Stimulated activated CD4-positive, alpha-beta T cell treated with anti-CD3 and anti-CD28 coated beads, Interleukin-4, amount 100 ng/mL, for 48 hours (primary cell): ENCODE measurements around the gene SNTB2.
"Not testable (repeated sequence)": the region's sequence is repeated elsewhere in the genome, so short reads cannot be mapped to it uniquely, and the experiment has no call there.

Source experiments
- DNase-seq, 2 donors: peaks; one replicate each; pipeline ENCODE4 v3.0.0-alpha.2; 2020; ENCODE audit warnings: low read depth in 2 of 2

The SNTB2 gene

DNA sequence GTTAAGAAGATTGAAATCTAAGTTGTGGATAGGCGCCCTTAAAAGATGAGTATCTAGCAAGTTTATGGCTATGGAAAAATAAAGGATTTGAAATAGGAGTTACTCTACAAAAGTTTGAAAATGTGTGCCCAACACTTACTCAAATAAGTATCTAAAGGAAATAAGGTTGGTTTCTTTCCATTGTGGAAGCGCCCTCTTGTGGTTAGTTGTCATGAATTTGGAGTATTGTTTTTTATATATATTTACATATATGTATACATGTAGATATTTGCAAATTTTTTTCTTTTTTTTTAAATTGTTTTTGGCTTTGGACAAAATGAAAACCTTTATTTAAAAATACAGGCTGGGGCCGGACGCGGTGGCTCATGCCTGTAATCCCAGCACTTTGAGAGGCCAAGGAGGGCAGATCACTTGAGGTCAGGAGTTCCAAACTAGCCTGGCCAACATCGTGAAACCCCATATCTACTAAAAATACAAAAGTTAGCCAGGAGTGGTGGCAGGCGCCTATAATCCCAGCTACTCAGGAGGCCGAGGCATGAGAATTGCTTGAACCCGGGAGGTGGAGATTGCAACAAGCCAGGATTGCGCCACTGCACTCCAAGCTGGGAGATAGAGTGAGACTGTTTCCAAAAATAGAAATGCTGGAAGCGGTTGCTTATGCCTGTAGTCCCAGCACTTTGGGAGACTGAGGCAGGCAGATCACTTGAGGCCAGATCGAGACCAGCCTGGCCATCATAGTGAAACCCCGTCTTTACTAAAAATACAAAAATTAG, 100.2 kb downstream of the SNTB2 start:
- peak; percentile 6 to 22 for DNase-seq

DNA sequence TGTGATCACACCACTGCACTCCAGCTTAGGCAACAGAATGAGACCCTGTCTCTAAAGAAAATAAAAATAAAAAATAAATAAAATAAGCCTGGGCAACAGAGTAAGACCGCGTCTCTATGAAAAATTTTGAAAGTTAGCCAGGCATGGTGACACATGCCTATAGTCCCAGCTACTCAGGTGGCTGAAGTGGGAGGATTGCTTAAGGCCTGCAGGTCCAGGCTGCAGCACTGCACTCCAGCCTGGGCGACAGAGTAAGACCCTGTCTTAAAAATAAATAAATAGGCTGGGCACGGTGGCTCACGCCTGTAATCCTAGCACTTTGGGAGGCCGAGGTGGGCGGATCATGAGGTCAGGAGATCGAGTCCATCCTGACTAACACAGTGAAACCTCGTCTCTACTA, 104.7 kb downstream of the SNTB2 start:
- DNase-seq = not testable (repeated sequence)

DNA sequence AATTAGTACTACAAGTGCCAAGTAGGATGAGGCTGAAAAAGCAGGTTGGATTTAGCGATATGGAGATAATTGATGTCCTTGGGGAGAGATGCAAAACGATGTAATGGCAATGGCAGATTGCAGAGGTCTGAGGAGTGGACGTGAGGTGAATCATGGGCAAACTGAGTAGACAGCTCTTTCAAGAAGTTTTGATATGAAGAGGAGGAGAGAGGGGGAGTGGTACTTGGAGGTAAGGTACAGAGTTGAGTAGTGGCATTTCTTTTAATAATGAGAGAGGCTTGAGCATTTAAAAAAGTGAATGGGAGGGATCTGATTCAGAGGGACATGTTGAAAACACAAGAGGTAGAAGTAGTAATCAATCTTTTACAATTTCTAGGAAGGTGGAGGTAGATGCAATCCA, 106.4 kb downstream of the SNTB2 start:
- DNase-seq = no peak

DNA sequence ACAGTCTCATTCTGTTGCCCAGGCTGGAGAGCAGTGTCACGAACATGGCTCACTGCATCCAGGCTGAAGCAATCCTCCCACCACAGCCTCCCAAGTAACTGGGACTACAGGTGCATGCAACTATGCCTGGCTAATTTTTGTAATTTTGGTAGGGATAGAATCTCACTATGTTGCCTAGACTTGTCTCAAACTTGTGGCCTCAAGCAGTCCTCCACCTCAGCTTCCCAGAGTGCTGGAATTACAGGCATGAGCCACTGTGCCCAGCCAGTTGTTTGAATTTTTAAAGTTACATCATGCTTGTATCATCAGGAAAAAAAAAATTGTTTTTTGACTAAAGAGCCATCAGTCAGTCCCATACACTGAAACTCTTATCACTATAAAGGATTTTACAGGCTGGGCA, 107.1 kb downstream of the SNTB2 start:
- no peak for DNase-seq

DNA sequence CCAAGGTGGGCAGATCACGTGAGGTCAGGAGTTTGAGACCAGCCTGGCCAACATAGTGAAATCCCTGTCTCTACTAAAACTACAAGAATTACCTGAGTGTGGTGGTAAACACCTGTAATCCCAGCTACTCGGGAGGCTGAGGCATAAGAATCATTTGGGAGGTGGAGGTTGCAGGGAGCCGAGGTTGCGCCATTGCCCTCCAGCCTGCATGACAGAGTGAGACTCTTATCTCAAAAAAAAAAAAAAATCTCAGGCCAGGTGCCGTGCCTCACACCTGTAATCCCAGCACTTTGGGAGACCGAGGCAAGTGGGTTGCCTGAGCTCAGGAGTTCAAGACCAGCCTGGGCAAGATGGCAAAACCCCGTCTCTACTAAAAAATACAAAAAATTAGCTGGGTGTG, 109.8 kb downstream of the SNTB2 start:
- DNase-seq = not testable (repeated sequence)

DNA sequence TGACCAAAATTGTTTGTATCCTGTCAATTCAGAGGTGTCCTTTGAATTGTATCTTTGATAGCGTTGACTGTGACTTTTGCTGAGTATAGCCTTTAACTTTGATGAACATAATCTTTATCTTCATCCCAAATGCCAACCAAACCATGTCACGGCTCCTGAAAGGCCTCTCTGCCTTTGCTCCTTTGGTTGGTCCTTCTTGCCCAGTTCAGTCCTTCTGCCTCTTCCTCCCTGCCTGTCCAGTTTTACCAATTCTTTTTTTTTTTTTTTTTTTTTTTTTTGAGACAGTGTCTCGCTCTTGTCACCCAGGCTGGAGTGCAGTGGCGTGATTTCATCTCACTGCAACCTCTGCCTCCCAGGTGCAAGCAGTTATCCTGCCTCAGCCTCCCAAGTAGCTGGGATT, 111.3 kb downstream of the SNTB2 start:
- DNase-seq = no peak

DNA sequence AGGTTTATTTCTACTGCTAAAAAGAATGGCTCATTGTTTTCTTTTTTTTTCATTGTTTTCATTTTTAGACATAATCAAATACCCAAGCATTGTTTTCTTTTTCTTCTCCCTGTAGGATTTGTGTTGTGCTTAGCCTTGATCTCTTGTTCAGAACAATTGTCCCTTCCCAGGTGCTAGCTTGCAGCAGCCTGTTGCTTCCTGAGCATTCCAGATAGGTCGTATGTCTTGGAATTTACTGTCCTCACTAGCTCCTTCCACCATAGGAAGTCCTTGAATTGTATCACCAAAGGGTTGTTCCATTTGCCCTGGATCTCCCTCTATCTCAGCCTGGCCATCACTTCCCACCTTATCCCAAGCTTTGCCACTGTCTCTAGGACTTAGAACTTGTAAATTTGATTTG, 114.2 kb downstream of the SNTB2 start:
- no peak for DNase-seq

DNA sequence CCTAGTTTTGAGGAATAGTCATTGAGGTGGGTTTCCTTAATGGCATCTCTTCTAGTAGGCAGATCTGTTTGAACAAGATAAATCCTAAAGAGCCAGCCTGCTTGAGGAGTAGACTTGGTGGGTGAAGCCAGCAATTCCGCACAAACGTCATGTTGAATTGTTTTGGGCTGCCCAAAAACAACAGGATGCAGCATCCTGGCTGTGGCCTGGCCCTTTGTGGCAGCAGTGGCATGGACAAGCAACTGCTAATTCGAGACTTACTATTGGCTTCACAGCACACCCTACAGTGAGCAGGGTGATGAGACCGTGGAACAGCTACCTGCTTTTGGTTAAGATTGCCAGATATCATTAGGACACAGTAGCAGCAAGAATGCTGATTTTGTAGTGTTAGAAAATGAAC, 114.9 kb downstream of the SNTB2 start:
- DNase-seq = no peak

DNA sequence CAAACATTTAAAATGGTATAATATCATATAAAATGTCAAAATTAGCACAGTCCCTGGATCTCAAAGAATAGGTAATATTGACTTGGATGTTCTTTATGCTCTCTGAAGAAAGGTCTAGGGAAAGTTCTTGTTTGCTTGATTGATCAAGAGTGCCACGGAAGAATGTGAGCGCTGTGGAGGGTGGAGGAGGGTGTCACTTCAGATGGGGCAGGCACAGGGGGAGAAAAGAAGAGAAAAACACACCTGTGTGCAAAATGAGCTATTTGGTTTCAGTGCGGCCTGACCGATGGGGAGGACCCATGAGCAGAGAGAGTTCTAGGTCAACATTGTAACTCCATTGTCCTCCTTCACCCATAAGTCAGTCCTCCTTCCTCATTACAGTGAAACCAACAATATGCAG, 115.3 kb downstream of the SNTB2 start:
- no peak for DNase-seq

DNA sequence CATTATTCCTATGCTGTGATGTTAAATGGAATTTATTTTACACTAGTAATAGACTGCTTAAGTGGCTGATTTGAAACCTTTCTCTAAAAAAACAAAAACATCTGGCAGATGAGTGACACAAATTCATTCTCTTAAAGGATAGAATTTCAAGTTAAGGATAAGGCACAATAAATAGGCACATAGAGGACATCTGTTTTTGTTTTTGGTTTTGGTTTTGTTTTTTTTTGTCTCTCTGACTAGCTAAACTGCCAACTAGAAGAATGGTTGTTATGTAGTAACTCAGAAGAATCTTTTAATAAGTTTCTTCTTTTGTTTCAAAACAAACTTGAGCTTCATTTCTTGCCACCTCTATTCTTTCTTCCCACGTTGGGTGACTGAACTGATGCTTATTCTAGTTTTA, 119.1 kb downstream of the SNTB2 start:
- DNase-seq = no peak

DNA sequence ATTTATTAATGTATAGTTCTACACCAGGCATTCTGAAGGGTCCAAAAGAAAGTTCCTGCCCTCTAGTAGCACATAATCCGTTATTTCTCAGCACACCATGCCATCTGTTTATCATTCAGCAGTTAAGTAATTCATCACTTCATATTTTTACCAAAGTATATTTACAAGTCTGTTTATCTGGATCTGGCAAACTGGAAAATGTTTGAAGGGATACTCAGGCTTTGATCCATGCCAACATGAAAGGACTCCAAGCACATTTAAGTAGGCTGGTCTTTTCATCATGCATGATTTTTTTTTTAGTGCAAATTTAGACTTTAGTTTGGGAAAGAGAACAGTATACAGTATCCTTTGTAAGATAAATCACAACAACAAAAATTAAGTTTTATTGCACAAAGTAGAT, 120.1 kb downstream of the SNTB2 start:
- no peak for DNase-seq

DNA sequence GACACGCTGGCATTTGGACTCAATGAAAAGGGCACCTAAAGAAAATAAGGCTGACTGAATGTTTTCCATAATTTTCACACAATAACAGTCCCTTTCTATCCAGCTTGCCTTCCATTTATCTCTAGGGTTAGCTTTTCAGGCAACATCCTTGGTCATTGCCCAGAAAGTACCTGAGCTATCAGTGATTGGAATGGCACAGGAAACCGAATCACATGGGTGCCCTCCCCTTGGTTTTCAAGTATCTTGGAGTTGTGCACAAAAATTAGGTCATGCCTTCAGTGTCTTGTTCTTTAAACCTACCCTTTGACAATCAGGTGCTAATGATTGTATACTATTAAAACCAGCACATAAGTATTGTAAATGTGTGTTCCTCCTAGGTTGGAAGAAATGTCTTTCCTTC, 120.9 kb downstream of the SNTB2 start:
- DNase-seq = no peak

DNA sequence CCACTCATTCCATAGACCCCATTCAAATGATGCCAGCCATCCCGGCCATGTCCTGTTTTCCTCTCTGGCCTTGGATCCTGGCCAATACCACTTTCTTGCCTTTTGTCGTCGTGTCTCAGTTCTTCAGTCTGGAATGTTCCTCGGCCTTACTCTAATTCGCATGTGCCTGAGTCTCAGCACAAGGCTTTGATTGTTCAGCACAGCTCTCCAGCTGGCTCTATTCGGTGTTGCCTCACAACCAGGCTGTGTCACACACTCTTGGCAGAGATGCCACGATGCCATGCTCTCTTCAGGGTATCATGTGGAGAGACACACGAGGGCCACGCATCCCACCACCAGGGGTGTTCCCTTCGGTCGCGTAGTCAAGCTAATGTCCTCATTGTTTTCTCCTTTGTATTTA, 122.4 kb downstream of the SNTB2 start:
- DNase-seq = no peak

DNA sequence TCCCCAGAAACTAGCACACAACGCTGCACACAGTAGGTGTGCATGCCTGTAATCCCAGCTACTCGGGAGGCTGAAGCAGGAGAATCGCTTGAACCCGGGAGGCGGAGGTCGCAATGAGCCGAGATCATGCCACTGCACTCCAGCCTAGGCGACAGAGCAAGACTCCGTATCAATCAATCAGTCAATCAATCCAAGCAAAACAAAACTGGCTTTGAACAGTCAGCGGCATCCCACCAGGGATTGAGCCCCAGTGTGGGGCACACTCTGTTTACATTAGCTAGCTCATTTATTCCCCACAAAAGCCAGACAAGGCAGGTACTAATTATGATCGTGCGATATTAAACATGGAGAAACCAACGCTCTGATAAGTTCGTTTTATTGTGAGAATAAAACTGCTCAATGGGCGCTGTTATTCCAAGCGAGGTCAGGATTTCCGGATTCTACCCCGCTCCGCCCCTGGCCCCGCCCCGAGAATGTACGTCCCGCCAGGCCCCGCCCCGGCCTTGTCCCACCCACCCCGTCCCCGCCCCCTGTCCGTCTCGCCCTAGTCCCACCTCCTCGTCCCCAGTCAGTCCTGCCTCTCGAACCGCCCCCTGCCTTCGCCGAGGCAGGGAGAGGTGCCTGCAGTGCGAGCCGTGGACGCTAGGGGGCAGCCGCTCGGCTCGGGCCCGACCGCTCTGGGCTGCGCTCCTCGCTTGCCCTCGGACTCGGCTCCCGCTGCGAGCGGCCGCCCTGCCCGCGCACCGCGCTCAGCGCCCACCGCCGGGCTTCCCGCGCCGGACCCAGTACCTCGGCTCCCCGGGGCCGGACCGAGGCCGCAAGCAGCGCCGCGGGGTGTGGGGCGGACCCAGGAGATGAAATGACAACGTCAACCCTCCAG, 123.9 kb downstream of the SNTB2 start, which contains the start of gene VPS4A:
Gene VPS4A (plus strand): TSS at position 698 of the 880 bp plus-strand sequence. CDS start 162 bp downstream, at position 860.
- peak; percentile 96 to 98 for DNase-seq

DNA sequence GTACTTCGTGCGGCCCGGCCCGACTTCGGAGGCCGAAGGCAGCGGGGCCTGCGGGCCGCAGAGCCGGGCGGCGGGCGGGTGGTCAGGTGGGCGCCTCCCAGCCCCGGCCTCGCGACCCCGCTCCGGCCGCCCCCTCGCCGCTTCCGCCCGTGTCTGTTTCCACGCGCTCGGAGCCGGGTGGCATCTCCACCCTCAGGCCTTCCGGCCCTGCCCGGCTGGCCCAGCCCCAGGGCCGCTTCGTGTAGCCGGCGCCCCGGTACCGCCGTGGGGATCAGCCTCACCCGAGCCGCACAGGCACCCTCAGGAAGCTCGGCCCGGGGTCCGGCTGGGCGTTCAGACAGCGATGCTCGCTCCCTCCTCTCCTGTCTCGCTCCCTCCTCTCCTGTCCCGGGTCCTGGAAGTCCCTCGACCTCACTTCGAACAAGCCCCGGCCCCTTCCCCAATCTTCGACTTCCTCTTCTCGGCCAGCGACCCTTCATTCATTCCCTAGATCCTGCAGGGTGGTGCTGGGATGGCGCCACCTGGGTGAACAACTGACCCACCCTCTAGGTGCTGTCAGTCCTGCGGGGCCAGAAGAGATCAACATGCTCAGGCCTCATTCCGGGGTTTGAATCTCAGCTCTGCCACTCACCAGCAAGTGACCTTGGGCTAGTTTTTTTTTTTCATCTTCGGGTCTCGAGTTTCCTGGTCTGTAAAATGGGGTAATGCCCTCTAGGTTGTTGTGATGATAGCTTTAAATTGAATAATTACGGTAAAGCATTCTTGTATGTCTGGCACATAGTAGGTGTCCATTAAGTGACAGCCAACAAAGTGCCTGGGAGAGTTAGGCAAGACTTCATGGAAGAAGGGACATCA, 124.8 kb downstream of the SNTB2 start:
- peak in 1 of 2 donors; percentile 40 for DNase-seq

DNA sequence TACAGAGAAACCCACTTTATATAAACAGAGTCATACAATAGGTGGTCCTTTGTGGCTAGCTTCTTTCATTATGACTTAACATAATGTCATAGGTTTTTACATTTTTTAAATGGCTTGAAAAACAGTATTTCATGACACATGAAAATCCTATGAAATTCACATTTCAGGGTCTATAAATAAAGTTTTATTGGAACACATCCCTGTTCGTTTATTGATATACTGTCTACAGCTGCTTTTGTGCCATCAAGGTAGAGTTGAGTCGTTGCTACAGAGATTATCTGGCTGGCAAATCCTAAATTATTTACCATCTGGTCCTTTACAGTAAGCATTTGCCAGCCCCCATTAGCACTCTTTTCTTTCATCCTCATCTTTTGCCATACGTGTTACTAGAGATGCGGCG, 126.5 kb downstream of the SNTB2 start:
- DNase-seq = no peak

DNA sequence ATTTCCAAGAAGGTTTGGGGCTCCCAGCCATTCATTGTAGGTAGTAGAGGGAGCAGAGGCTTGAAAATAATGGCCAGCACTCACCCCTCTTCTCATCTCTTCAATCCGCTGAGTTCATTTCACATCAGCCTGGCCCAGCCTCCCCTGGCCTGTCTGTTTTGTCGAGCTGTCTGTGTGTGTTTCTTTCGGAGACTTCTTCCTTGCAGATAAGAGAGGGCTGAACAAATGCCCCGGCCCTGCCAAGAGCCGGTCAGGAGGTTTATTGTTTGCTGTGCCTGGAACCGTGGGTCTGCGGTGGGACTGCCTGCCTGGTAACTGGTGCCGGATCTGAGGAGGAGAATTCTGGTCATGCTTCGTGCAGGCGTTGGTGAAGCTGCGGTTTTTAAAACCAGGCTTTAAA, 127.6 kb downstream of the SNTB2 start:
- DNase-seq = no peak

DNA sequence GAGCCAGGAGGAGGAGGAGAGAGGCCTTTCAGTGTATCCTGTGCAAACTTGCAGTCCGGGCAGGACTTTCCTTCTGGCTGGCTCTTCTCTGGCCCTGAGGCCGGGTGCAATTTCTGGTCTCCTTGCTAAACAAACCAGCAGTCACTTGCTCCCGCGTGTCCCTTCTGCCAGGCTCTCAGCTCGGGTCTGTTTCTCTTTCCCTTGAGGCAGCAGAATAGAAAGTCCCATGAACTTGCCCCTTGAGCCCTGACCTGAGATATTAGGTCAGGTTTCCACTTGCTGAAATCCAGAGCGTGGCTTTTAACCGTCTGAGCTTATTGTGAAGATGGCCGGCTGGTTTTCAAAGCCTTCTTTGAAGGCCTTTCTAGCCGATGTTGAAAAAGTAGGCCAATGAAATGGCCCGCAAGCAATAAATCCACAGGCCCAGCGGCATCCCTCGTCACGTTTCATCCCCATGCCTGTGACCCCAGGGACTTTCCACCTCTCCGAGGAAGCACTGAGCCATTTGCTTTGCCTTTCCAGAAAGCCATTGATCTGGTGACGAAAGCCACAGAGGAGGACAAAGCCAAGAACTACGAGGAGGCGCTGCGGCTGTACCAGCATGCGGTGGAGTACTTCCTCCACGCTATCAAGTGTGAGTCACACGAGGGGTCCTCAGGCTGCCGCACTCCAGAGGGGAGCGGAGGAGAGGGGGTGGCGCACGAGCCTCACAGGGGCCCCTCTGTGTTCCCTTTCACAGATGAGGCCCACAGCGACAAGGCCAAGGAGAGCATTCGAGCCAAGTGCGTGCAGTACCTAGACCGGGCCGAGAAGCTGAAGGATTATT, 128.7 kb downstream of the SNTB2 start:
- DNase-seq = no peak

DNA sequence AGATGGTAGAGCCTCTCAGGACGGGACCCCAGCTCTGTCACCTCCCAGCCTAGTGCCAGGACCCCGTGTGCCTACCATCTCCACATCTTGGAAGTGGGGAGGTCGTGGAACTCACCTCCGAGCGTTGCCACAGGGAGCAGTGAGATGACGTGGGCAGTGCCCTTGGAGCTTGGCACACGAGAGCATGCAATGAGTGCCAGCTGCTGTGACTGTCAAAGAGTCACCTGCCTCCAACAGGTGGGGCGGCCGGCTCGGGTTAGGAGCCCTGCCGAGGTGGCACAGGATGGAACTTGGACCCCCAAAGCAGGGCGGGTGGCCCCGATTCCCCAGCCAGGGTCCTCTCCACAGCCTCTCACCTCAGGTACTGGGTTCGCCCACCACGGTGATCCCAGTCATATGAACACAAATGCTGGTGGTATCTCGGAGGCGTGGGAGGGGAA, 129.7 kb downstream of the SNTB2 start:
- no peak for DNase-seq

DNA sequence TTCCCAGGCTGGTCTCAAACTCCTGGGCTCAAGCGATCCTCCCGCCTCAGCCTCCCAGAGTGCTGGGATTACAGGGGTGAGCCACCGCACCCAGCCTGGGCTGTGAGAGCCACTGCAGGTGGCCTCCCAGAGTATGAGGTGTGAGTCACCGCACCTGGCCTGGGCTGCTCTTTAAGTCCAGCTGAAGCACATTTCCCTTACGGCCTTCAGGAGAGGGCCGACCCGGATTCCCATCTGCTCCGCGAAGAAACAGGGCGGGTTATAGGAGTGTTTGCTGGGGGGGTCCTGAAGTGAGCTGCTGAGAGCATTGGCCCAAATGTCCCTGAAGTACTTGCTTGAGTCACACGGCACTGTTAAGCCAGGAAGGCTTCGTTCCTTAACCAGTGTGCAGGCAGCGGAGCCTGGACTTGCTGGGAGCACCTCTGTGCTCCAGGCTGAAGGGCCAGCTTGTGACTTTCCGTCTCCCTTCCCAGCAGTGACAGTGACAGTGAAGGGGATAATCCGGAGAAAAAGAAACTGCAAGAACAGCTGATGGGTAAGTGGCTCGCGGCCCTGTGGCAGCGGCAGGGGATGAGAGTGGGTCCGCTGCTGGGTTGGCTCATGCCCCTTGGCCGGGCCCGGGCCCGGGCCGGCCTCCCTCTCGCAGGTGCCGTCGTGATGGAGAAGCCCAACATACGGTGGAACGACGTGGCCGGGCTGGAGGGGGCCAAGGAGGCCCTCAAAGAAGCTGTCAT, 131.4 kb downstream of the SNTB2 start:
- DNase-seq = no peak
